GM12878 (cell line): ENCODE data around the gene NEU3. TPM values are rescaled to one million over a fixed set of nuclear protein-coding genes. Genes with fewer than 3 reads are reported as not detected.
A peak's percentile ranks its signal among the peaks of the same experiment; 100 is the strongest.

Experiments used
- ATAC-seq: fragments of 200-7000 bp; cut with Tn5 transposase; 3 replicates; pipeline ENCODE4 v1.9.1; 2020; ENCODE audit warnings: mild to moderate bottlenecking, moderate library complexity
- BruUV-seq: library from RNA; stranded (reverse); fragments of 400-500 nt; replicated peaks from 2 replicates; lab custom pipeline; 2021; lab: Mats Ljungman, UMichigan
- CTCF ChIA-PET: fragments of 300-600 bp; sonication (Branson Sonifier 250); formaldehyde crosslinking; extraction: SDS; loops from one replicate; lab custom pipeline; 2021; ENCODE audit warnings: inconsistent platforms; lab: Yijun Ruan, JAX
- POLR2A ChIA-PET: fragments of 350-600 bp; formaldehyde crosslinking; extraction: SDS; loops from one replicate; lab custom pipeline; 2021; ENCODE audit warnings: inconsistent platforms; lab: Charles Lee
- RAD21 ChIA-PET: fragments of 300-600 bp; sonication (Branson Sonifier 250); formaldehyde crosslinking; loops from one replicate; lab custom pipeline; 2023; ENCODE audit warnings: antibody characterized with exemption; ENCODE audit not compliant: unreplicated experiment; lab: Charles Lee
- SMC1A ChIA-PET: fragments of 300-600 bp; sonication (Branson Sonifier 250); formaldehyde crosslinking; loops from one replicate; lab custom pipeline; 2023; ENCODE audit not compliant: unreplicated experiment, uncharacterized antibody; lab: Charles Lee
- DNase-seq: peaks from one replicate; pipeline ENCODE4 v3.0.0-alpha.2; 2011; ENCODE audit warnings: low read depth, low spot score
- FAIRE-seq: peaks from 3 replicates; lab custom pipeline; 2011; peaks lifted over from hg19 to GRCh38; lab: Jason Lieb, UNC
- H2AFZ ChIP-seq: 2 replicates; pipeline ENCODE4 v1.6.0; 2011; ENCODE audit warnings: low read depth, low read length, control low read depth; ENCODE audit not compliant: control insufficient read depth
- H3K27ac ChIP-seq: 2 replicates; pipeline ENCODE4 v1.5.1; 2011; ENCODE audit warnings: control low read depth; ENCODE audit not compliant: control insufficient read depth, insufficient read depth
- H3K27me3 ChIP-seq, 2 experiments: replicated peaks in 1 of 2; 2 replicates each; pipeline versions ENCODE4 v1.6.0 to v1.6.1; 2011; ENCODE audit warnings: low read length in 1 of 2; ENCODE audit not compliant: control insufficient read depth in 2 of 2, insufficient read depth in 2 of 2
- H3K36me3 ChIP-seq, 2 experiments: 2 replicates each; pipeline ENCODE4 v1.5.1; 2011; ENCODE audit warnings: low read length in 1 of 2; ENCODE audit not compliant: control insufficient read depth in 2 of 2, insufficient read depth in 2 of 2
- H3K4me1 ChIP-seq: 2 replicates; pipeline ENCODE4 v1.6.1; 2011; ENCODE audit warnings: mild to moderate bottlenecking, low read length, moderate library complexity, mixed read lengths; ENCODE audit not compliant: control insufficient read depth, insufficient read depth
- H3K4me2 ChIP-seq: 2 replicates; pipeline ENCODE4 v1.6.0; 2011; ENCODE audit warnings: control low read depth; ENCODE audit not compliant: control insufficient read depth, insufficient read depth
- H3K4me3 ChIP-seq: fragments of 200-600 bp; sonication (generic); 2 replicates; pipeline ENCODE4 v1.5.1; 2016
- H3K79me2 ChIP-seq: 2 replicates; pipeline ENCODE4 v1.6.0; 2011; ENCODE audit warnings: low read length; ENCODE audit not compliant: control insufficient read depth, insufficient read depth
- H3K9ac ChIP-seq: 2 replicates; pipeline ENCODE4 v1.8.0; 2011; ENCODE audit warnings: low read length, control low read depth, mixed read lengths; ENCODE audit not compliant: control insufficient read depth, insufficient read depth
- H3K9me3 ChIP-seq: replicated peaks from 3 replicates; pipeline ENCODE4 v1.5.1; 2011; ENCODE audit warnings: mild to moderate bottlenecking, low read length; ENCODE audit not compliant: control insufficient read depth, insufficient read depth
- H4K20me1 ChIP-seq: 2 replicates; pipeline ENCODE4 v1.6.0; 2011; ENCODE audit not compliant: control insufficient read depth, insufficient read depth
- BACH1 ChIP-seq: fragments of 450-650 bp; IDR thresholded peaks from 2 replicates; pipeline ENCODE4 v1.6.1; 2017; ENCODE audit warnings: mild to moderate bottlenecking, borderline replicate concordance
- JUND ChIP-seq: IDR thresholded peaks from 2 replicates; pipeline ENCODE4 v1.6.1; 2012; ENCODE audit warnings: low read depth, mild to moderate bottlenecking, low read length, improper control_type of control experiment, moderate library complexity
- MEF2A ChIP-seq: IDR thresholded peaks from 2 replicates; pipeline ENCODE4 v1.6.1; 2011; ENCODE audit warnings: low read depth, mild to moderate bottlenecking, low read length, moderate library complexity; ENCODE audit not compliant: insufficient read depth
- MEF2B ChIP-seq: fragments of 450-650 bp; IDR thresholded peaks from 2 replicates; pipeline ENCODE4 v1.6.1; 2018; ENCODE audit warnings: mild to moderate bottlenecking, moderate library complexity; ENCODE audit not compliant: partially characterized antibody, poor library complexity, severe bottlenecking
- NFIC ChIP-seq: IDR thresholded peaks from 2 replicates; pipeline ENCODE4 v1.6.1; 2012; ENCODE audit warnings: low read depth, mild to moderate bottlenecking, inconsistent platforms, low read length, moderate library complexity
- POU2F2 ChIP-seq: IDR thresholded peaks from 3 replicates; pipeline ENCODE4 v1.6.1; 2011; ENCODE audit warnings: low read depth, mild to moderate bottlenecking, low read length, borderline replicate concordance
- RBBP5 ChIP-seq: fragments of 200-600 bp; sonication (generic); conservative IDR thresholded peaks from 2 replicates; pipeline ENCODE4 v1.6.1; 2016
- SREBF2 ChIP-seq: IDR thresholded peaks from 2 replicates; pipeline ENCODE4 v1.6.1; 2012; ENCODE audit warnings: mild to moderate bottlenecking, low read length
- ZNF207 ChIP-seq: fragments of 450-650 bp; IDR thresholded peaks from 2 replicates; pipeline ENCODE4 v1.6.1; 2014; ENCODE audit warnings: antibody characterized with exemption, mild to moderate bottlenecking, borderline replicate concordance
- WGBS: methylation state at CpG from one replicate; pipeline ENCODE4 v1.1.6; 2016; ENCODE audit warnings: low lambda C conversion rate; ENCODE audit not compliant: insufficient replicate concordance, insufficient coverage; ENCODE audit errors: missing lambda C conversion rate; 5-methylcytosine and 5-hydroxymethylcytosine counted together
- in situ Hi-C: fragments of 300-500 bp; cut with MboI; formaldehyde crosslinking; loops from 9 replicates; pipeline ENCODE4 v1.14.3; 2018; ENCODE audit warnings: mixed read lengths
- intact Hi-C: fragments of 100-400 bp; cut with micrococcal nuclease; formaldehyde crosslinking; loops from one replicate; pipeline ENCODE4 v1.14.2; 2022; ENCODE audit not compliant: unreplicated experiment
- polyA plus RNA-seq, 11 experiments: library from polyadenylated mRNA; depleted of rRNA in 4 of 11; unstranded in 6 of 11; stranded (reverse) in 5 of 11; fragments of >200 nt; fragmentation: Nextera tagmentation in 4 of 11; fragmentation: Illumina TruSeq in 1 of 11; extraction: Ambion mirVana in 4 of 11; extraction: Trizol in 1 of 11; gene quantifications; 1 replicate in 1 of 11; 2 replicates in 10 of 11; pipeline versions ENCODE4 v1.2.1 to v1.2.3, GENCODE V29; 2011 to 2016; ENCODE audit warnings: inconsistent platforms in 2 of 11, missing spikeins in 2 of 11, low read depth in 1 of 11
- total RNA-seq, 4 experiments: library from RNA; depleted of rRNA in 3 of 4; stranded (reverse); fragments of >200 nt in 3 of 4; fragmentation: Illumina TruSeq in 1 of 4; extraction: Trizol in 1 of 4; gene quantifications; 2 replicates each; pipeline versions ENCODE4 v1.2.1 to v1.2.3, GENCODE V29; 2013 to 2021
- TF ChIP-seq, protein P1 (sequence below): fragments of 150-350 bp; IDR thresholded peaks from 2 replicates; pipeline ENCODE4 v1.6.1; 2016; ENCODE audit warnings: low read depth, low read length

NEU3 gene
- total and polyA plus RNA-seq, 10 of the 15 experiments (the other 5 are each of a cell fraction or from before 2014, with no cell fraction given), result 2.5 to 20.3 (median 13.4) TPM

DNA sequence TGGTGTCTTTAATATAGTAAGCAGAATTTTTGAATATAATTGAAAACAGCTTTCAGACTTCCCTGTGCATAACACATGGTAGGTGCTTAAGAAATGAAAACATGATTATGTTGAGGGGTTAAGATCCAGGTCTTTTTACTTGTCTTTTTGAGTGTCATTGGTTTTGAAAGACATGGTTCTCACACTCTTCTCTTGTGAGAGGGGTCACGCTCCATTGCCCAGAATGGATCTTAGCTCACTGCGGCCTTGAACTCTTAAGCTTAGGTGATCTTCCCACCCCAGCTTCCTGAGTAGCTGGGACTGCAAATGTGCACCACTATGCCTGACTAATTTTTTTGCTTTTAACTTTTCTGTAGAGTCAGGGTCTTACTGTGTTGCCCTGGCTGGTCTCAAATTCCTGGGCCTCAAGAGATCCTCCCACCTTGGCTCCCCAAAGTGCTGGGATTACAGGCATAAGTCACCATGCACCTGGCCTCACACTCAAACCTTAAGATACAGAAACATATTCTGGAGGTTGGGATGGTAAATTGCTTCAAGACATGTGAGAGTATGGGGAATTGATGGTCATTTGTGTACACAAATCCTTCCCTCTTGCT is 38.3 kb upstream of the NEU3 start (continued):
- TF ChIP-seq RBBP5 (no peak), JUND (no peak)
- TF ChIP-seq, protein P1, sequence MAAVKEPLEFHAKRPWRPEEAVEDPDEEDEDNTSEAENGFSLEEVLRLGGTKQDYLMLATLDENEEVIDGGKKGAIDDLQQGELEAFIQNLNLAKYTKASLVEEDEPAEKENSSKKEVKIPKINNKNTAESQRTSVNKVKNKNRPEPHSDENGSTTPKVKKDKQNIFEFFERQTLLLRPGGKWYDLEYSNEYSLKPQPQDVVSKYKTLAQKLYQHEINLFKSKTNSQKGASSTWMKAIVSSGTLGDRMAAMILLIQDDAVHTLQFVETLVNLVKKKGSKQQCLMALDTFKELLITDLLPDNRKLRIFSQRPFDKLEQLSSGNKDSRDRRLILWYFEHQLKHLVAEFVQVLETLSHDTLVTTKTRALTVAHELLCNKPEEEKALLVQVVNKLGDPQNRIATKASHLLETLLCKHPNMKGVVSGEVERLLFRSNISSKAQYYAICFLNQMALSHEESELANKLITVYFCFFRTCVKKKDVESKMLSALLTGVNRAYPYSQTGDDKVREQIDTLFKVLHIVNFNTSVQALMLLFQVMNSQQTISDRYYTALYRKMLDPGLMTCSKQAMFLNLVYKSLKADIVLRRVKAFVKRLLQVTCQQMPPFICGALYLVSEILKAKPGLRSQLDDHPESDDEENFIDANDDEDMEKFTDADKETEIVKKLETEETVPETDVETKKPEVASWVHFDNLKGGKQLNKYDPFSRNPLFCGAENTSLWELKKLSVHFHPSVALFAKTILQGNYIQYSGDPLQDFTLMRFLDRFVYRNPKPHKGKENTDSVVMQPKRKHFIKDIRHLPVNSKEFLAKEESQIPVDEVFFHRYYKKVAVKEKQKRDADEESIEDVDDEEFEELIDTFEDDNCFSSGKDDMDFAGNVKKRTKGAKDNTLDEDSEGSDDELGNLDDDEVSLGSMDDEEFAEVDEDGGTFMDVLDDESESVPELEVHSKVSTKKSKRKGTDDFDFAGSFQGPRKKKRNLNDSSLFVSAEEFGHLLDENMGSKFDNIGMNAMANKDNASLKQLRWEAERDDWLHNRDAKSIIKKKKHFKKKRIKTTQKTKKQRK, result no peak

DNA sequence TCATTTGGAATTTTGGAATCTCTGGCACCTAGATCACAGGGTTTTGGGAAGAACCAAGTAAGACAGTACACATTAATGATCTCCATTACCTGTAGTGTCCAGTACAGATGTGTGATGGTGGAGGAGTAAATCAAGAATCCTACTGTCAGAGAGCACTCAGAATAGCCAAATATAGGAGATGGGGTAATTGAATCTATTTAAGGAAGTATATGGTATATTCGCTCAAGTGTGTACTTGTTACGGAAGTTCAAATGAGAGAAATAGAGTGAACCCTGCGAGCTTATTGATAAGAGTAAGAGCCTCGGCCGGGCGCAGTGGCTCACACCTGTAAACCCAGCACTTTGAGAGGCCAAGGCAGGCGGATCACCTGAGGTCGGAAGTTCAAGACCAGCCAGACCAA is 37.5 kb upstream of the NEU3 start:
- peaks cover 3% of the 10 kb centered on the region; the same call in 1 of the 2 replicates for H4K20me1 ChIP-seq
- no peaks in the 10 kb centered on the region for H3K27me3 ChIP-seq
- ChIA-PET CTCF (interaction anchor here (1.5 to 1.6 kb wide), 2 partner anchors 21 to 72 kb away, joined by 4 to 8 read pairs; no protein-coding TSS in a partner anchor), POLR2A (interaction anchor here (1.1 to 1.4 kb wide), 2 partner anchors 10 to 42 kb away, joined by 3 to 5 read pairs; no protein-coding TSS in a partner anchor), RAD21 (interaction anchor here (1.1 to 2.5 kb wide), 5 partner anchors 9 to 297 kb away, joined by 3 to 10 read pairs (median 4); partner anchors contain the start of gene NEU3), SMC1A (interaction anchor here (0.6 to 1.5 kb wide), 5 partner anchors 9 to 150 kb away, joined by 3 to 5 read pairs (median 3); no protein-coding TSS in a partner anchor)
- H3K4me2 ChIP-seq, result peak overlapping the region; percentile 91
- peaks cover 0 to 6% of the 10 kb centered on the region in 2 experiments; a peak in 2 of 4 replicates for H3K36me3 ChIP-seq
- no peaks in the 10 kb centered on the region; the same call in 2 of the 3 replicates for H3K9me3 ChIP-seq
- H3K79me2 ChIP-seq, result peaks cover 79% of the 10 kb centered on the region
- ATAC-seq, result peak; percentile 5
- intact Hi-C loops, result no loop called here
- H3K4me3 ChIP-seq, result peak overlapping the region; percentile 88
- WGBS, result 0% methylated on average over 8 of the region's 8 CpGs
- BruUV-seq, result no TSS peak
- peak overlapping the region; percentile 44 for H3K9ac ChIP-seq
- peak overlapping the region; percentile 92 for H3K27ac ChIP-seq
- FAIRE-seq, result no peak
- H3K4me1 ChIP-seq, result peaks cover 23% of the 10 kb centered on the region
- no peak overlapping the region for H2AFZ ChIP-seq
- DNase-seq, result no peak
- no peak for TF ChIP-seq SREBF2
- TF ChIP-seq POU2F2, result no peak
- TF ChIP-seq NFIC, result 0 out of 2 replicates have a peak, but pooled peaks have one; percentile 15
- no peak for TF ChIP-seq BACH1
- TF ChIP-seq MEF2A, result peak; percentile 65; the same call in 1 of the 2 replicates
- TF ChIP-seq ZNF207, result no peak
- peak; percentile 34 for TF ChIP-seq MEF2B
- in situ Hi-C loops, result no loop called here
